Left forelimb (tissue), 1 donor: ENCODE results near the gene ANXA9.
A peak's percentile ranks its signal among the peaks of the same experiment; 100 is the strongest.

Experiments
- DNase-seq: peaks from one replicate; pipeline ENCODE4 v3.0.0-alpha.2; 2018; ENCODE audit warnings: low spot score

Gene ANXA9, protein sequence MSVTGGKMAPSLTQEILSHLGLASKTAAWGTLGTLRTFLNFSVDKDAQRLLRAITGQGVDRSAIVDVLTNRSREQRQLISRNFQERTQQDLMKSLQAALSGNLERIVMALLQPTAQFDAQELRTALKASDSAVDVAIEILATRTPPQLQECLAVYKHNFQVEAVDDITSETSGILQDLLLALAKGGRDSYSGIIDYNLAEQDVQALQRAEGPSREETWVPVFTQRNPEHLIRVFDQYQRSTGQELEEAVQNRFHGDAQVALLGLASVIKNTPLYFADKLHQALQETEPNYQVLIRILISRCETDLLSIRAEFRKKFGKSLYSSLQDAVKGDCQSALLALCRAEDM

DNA sequence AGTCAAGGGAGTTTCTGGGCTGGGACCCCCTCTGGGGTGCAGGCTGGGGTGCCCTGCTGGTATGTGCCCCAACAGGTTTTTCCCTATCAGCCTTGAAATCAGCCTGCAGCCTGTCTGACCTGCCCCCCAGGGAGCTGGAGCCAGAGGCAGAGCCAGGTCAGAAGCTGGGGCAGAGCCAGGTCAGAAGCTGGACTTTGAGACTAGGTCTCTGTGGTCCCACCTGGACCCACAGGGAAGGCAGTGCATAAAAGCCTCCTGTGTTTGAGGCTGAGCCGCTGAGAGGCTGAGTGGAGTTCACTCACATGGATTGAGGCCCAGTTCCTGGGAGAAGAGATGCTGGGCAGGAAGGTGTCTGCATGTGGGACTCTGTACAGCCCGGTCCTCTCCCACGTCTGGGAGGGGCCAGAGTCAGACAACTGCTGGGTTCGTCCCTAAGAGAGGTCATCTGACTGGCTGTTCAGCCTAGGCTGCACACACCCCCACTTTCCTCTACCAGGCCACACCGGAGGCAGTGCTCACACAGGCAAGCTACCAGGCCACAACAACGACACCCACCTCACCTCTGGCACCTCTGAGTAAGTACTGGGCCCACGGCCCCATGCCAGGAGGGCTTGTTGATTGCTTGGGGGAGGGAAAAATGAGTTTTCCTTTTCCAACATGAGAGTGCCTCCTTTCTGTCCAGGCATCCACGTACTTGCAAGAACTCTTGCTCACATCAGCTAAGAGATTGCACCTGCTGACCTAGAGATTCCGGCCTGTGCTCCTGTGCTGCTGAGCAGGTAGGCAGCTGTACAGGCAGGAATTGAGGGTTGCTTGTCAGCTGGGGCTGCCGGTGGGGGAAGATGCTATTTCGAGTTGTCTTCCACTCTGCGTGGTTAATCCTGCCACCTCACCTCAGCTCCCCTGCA lies at the start of gene ANXA9:
ANXA9 (plus strand) TSS at position 488 of the 908 bp plus-strand sequence. CDS start 814 bp downstream, outside the sequence.
- no peak for DNase-seq

DNA sequence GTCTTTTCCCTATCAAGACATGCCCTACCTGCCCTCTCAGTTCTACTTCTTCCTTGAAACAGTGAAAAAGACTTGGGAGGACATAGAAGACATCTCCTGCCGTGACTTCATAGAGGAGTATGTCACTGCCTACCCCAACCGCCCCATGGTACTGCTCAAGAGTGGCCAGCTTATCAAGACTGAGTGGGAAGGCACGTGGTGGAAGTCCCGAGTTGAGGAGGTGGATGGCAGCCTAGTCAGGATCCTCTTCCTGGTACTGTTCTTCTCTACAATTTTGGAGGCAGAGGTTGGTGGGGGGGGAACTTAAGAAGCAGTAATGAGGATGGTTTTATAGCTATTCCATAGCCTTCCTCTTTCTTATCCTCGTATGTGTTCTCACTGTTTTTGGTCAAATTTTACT lies 37.2 kb upstream of the ANXA9 start:
- no peak for DNase-seq

DNA sequence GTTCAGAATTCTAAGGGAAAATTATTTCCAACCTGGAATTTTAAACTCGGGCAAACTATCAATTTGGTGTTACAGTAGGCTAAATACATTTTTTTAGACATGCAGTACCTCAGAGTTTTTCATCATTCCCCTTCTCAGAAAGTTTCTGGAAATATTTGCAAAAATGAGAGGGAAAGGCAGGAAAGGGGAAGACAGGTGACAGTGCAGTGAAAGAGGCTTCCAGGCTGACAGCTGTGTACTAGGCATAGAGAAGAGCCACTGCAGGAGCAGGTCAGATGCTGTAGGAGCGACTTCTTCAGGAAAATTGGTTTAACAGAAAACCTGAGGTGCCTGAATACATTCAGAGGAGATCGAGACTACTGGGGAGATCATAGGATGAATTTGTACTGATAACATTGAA lies 27.4 kb upstream of the ANXA9 start:
- DNase-seq, result no peak

DNA sequence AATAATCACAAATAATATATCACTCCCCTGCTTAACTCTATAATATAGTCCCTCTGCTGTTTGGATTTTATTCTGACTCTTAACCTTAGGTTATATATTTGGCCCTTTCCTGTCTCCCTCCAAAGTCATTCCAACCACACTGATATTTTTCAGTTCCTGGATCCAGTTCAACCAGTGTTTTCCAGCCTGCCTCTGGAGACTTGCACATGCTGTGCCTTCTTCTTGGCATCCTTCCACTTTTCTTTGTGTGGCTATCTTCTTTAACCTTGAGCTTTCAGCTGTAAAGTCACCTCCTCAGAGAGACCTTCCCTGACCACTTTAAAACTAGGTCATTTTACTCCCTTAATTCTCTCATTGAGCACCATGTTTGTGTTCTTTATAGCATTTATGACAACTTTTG lies 26.8 kb upstream of the ANXA9 start:
- no peak for DNase-seq

DNA sequence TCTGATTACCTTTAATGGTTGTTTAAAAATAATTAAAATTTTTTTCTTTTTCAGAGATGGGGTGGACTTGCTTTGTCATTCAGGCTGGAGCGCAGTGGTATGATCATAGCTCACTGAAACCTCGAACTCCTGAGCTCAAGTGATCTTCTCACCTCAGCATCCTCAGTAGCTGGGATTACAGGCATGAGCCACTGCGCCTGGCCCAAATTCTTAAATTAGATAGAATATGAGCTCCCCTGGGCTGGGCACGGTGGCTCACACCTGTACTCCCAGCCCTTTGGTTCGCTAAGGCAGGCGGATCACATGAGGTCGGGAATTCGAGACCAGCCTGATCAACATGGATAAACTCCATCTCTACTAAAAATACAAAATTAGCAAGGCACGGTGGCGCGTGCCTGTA lies 24.4 kb upstream of the ANXA9 start:
- no peak for DNase-seq

DNA sequence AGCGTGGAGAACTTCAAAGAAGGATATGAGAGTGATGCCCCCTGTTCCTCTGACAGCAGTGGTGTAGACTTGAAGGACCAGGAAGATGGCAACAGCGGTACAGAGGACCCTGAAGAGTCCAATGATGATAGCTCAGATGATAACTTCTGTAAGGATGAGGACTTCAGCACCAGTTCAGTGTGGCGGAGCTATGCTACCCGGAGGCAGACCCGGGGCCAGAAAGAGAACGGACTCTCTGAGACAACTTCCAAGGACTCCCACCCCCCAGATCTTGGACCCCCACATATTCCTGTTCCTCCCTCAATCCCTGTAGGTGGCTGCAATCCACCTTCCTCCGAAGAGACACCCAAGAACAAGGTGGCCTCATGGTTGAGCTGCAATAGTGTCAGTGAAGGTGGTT lies 21.4 kb upstream of the ANXA9 start:
- no peak for DNase-seq

DNA sequence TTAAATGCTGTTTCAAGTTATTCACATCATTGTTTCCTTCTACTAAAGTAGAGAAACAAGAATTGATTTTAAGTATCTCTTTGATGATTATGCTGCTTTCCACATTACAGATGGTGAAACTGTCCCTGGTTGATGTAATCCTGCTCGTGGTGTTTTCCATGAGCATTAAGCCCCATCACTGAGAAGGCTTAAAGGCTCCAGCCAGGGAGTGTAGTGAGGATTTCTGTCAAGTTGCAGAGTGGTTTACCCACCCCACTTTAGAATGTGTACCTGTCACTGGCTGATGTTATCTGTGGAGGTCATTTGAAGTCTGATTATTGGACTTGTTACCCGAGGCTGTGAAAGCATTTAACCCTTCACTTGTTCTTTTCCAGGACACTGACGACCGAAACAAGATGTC lies 20.3 kb upstream of the ANXA9 start:
- DNase-seq, result no peak

DNA sequence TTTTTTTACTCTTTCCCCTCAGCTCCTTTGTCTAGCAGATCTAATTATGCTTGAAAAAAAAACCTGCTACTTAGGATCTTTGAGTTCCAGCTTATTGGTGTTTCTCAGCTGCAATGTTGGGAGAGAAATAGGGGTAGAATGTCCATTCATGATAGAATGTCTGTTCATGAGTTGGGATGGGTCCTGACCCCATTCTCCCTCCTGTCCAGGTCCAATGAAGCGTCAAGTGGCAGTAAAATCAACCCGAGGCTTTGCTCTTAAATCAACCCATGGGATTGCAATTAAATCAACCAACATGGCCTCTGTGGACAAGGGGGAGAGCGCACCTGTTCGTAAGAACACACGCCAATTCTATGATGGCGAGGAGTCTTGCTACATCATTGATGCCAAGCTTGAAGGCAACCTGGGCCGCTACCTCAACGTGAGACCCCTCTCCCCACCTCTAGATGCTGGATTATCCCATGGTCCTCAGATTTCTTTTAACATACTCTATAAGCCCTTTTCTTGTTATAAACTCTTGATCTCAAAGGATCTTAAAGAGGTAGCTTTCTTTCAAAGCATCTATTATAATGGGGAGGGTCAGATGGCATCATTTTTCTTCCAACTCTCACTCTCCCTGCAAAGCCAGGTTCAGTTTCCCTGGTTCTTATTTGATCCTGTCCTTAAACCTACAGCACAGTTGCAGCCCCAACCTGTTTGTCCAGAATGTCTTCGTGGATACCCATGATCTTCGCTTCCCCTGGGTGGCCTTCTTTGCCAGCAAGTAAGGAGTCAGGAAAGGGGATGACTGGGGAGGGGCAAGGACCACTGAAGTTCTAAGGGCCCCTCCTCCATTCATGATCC lies 18.6 kb upstream of the ANXA9 start:
- no peak for DNase-seq

DNA sequence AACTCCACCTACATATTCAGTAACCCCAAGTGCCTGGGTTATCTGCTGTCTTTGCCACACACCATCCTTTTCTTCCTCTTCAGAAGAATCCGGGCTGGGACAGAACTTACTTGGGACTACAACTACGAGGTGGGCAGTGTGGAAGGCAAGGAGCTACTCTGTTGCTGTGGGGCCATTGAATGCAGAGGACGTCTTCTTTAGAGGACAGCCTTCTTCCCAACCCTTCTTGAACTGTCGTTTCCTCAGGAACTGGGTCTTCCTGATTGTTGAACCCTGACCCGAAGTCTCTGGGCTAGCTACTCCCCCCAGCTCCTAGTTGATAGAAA lies 18.0 kb upstream of the ANXA9 start:
- DNase-seq, result no peak

DNA sequence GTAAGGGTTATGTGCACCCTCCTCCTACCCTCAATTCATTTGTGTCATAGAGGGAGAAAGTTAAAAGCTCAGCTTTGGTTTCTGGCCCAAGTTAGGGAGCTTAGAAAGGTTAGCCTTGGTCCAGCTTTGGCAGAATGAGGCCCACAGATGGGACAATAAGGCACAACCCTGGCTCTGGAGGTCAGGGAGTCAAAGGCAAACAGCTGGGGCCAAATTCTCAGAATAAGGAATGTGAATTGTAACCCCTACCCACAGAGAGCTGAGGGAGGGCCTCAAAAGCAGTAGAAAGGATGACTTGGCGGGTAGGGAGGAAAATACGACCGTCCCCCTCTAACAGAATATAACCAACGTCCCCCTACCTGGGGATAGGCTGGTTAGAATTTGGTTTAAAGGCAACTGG lies 16.5 kb upstream of the ANXA9 start:
- DNase-seq, result no peak

DNA sequence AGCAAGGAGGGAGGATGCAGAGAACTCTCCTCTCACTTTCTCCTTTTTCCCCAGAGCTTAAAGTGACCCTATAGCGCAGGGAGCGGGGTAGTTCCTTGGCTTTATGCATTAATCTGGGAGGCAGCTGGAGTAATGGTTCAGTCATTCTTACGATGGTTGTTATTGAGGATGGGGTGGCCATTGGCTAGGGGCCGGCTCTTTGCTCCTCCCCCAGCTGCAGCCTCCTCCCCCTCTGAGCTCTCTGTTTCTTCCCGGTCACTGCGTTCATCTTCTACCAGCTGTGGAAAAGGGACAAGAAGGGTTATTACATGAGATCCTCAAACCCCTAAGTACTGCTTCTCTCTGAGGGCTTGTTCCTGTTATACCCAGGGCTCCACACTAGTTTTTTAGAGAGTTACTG lies 16.1 kb upstream of the ANXA9 start:
- DNase-seq, result no peak

DNA sequence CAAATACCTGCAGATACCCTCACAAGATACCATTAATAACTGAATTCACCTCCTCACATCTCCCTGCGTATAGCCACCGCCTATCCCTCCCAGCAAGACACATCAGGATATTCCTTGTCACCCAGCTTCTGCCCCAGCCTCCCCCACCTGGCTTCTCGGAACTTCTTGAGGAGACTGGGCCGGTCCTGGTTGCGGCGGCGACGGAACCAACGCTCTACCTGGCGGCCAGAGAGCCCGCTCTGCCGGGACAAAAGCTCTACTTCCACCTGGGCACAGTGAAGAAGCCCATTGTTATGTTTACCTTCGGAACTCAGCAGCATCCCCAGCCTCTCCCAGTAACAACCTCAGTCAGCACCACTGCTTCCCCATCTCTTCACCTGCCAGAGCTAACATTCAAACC lies 14.2 kb upstream of the ANXA9 start:
- no peak for DNase-seq

DNA sequence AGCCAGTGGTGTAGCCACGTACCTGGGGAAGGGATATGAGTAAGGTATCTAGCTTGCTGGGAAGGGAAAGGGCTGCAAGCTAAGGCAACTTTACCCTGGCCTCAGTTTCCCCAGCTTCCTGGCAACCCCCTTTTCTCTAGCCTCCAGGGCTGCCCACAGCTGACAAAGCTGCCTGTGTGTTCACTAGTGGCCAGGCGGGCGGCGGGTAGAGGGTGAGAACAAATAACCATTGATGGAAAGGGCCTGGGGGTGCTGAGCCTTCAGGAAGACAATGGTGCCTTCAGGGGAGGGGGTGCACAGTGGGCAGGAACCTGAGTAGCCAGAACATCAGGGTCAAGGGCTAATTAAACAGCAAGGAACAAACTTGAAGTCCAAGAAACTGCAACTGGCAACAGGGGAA lies 13.6 kb upstream of the ANXA9 start:
- DNase-seq, result no peak

DNA sequence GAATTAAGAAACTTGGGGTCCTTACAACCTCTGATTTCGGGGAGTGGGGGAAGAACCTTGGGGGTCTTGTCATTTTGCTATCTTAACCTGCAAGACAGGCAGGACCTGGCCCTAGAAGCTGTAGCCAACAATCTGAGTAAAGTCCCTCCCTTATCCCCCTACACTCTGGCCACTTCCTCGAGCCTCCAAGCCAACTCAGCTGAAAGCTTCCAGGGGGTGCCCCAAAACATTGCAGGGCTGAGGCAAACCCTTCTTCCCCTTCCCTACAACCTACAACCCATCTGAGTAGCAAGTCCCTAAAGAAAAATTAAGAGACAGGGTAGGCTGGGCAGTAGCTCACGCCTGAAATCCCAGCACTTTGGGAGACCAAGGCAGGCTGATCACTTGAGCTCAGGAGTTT lies 12.5 kb upstream of the ANXA9 start:
- no peak for DNase-seq

DNA sequence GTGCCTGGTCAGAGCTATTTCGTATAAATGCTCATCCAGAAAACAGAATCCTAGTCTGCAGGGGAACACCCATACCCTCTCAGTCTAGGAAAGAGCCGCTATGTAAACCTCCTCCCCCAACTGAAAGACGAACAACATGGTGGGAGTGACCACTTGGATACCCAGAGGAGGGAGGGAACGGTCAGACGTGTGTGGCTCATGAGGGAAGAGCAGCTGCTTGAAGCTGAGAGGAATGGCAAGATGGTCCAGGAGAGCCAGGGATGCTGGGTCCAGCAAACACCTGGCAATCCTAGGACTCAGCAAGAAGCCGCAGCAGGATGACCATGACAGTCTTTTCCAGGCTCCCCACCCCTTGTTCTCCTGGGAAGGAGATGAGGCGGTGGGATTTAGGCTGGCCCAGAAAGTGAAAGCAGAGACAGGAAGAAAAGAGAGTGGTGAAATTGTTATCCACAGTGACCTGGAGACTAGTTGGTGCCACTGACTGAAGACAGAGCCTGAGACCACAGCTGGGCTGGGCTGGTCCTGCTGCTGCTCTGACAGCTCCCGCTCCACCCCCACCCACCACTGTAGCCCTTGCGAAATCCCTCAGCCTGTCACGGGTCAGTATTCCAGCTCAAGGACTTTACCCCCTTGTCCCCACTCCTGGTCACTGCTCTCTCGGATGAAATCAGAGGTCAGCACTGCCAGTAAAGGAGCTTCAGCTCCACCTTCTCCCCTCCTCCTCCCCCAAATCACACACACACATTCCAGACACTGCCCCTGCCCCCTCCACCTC lies 11.1 kb upstream of the ANXA9 start:
- DNase-seq, result no peak

DNA sequence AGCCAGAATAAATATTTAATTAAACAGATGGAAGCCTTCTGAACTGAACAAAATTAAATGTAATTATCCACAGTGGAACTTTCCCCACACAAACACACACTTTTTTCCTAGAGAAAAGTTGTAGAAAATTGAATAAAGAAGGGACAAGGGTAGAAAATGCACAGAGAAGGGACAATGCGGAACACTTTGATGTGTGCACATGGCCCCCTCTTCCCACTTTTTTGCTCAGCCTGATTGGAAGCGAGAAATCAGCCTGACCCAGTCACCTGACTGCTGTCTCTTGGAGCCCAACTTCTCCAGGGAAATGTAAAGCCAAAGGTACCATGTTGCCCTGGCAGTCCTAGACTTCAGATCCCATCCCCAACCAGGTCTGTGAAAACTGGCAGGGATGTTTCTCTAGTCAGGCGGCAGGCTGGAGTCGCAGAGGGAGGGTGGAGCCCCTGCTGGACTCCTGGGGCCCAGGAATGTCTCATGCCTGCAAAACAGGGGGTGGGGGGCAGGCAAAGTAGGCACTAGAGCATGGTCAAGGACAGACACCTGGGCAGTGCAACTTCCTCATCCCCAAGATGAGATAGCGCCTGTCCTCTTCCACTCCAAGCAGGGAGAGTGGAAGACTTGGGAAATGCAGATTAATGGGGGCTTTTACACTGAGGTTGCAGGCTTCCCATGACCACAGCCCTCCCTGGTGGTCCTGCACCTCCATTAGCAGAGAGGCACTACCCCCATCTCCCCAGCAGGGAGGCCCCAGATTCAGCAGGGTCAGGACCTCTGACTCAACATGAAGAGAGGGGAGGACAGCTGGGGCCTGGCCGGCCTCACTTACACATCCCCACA lies 10.3 kb upstream of the ANXA9 start:
- DNase-seq, result no peak

DNA sequence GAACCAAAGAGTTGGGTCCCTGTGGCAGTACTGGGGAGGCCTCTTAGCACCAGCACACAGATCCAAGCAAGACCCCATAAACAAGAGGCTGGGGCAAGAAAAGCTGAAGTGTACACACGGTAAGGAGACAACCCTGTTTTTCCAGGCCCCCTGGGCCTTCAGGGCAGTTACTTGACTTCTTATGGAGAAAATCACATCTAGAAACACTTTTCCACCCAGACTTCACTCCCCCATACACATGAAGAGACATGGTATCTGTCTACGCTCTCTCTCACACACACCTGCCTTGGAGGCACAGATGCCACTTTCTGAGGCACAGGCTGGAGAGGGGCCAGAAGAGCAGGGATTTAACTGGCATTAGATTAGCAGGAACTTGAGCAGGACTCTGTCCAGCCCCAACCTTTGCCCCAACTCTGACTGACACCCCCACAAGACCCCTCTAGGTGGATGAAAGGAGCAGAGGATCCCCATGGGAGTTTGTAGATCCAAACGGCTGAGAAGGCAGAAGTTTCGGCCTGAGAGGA lies 9.6 kb upstream of the ANXA9 start:
- DNase-seq, result no peak

DNA sequence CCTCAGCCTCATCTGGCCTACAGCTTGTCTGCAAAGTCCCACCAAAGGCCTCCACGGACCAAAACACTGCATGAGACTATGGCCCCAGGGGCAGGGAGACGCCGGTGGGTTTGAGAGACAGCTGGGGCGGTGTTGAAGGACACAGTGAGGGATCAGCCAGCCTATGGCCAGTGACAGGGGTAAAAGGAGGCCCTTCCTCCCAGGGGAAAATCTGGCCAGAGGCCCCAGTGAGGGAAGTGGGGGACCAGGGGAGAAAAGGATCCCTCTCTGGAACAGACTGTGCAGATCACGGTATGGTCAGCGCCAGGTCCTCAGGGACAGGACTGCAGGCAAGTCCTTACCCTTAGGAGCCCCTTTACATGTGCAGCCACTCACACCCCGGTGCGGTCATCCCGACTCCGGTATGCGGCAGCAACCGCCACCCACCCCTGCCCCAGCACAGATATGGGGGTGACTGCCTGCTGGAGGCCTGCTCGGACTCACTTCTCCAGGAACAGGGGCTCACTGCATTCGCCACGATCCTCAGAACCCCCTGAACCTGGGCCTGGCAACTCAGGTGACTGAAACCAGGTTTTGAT lies 8.7 kb upstream of the ANXA9 start:
- DNase-seq, result no peak

DNA sequence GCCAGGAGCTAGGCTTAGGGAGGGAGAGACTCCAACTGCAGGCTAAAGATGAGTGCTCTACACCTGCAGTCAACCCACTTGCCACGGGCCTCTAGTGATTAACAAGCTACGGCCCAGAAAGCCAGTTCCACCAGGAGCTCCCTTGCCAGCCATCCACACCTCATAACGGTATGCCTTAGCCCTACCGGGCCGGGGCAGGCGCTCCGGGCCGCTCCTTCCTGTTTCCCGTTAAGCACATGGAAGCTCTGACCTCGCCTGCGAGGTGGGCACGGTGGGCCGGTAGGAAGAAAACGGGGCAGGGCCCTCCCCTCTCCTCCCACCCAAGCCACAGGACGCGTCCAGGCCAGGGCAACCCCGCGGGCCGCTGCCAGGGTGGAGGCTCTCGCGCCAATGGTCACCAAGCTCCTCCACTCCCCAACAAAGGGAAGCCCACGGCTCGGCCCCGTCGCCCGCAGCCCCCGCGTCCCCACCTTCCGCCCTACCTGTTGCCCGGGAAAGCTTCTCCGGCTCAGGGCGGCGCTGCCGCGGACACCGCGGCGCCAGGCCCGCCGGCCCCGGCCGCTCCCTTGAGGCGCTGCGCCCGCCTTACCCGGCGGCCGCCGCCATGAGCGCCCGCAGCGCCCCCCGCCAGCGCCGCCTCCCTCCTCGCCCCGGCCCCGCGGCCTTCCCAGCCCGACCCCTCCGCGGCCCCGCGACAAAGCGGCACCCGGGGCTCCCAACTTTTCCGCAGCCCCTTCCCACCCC lies 8.1 kb upstream of the ANXA9 start:
- peak; percentile 77 for DNase-seq
